ENCODE data around the gene TM9SF1.
"Not testable (repeated sequence)": the region's sequence is repeated elsewhere in the genome, so short reads cannot be mapped to it uniquely, and the experiment has no call there.

TM9SF1 gene

GRCh38 chr14:24204163-24205146 lies 9.2 kb upstream of the TM9SF1 start:
- DNase-seq (ENCODE audit: low spot score) = no peak
- in situ Hi-C loops (cut with MboI; ENCODE audit: low pct_unique_long_range_greater_than_20kb, low sequenced_read_pairs, unreplicated experiment) = no loop called here
- no peak for TF ChIP-seq CTCF (IDR thresholded peaks at IDR 0.05; ENCODE audit: extremely low read depth, insufficient read depth, missing control alignments)

- in situ Hi-C loops (cut with MboI; ENCODE audit: low pct_unique_long_range_greater_than_20kb, low sequenced_read_pairs, unreplicated experiment) = not testable (repeated sequence)
These were observed 8.1 kb upstream of the TM9SF1 start for GRCh38 chr14:24203249-24203886.

GRCh38 chr14:24202538-24202937 lies 7.3 kb upstream of the TM9SF1 start:
- DNase-seq (ENCODE audit: low spot score); in situ Hi-C loops (cut with MboI; ENCODE audit: low pct_unique_long_range_greater_than_20kb, low sequenced_read_pairs, unreplicated experiment): not testable (repeated sequence)

More at GRCh38 chr14:24203249-24203886, 8.1 kb upstream of the TM9SF1 start:
- DNase-seq (ENCODE audit: low spot score) = not testable (repeated sequence)

- no peak for TF ChIP-seq CTCF (IDR thresholded peaks at IDR 0.05; ENCODE audit: extremely low read depth, insufficient read depth, missing control alignments)
- in situ Hi-C loops (cut with MboI; ENCODE audit: low pct_unique_long_range_greater_than_20kb, low sequenced_read_pairs, unreplicated experiment) = no loop called here
These were observed 3.7 kb upstream of the TM9SF1 start for GRCh38 chr14:24198814-24199524.

GRCh38 chr14:24197056-24197450 lies 1.8 kb upstream of the TM9SF1 start:
- DNase-seq (ENCODE audit: low spot score) = no peak
- in situ Hi-C loops (cut with MboI; ENCODE audit: low pct_unique_long_range_greater_than_20kb, low sequenced_read_pairs, unreplicated experiment) = no loop called here
- no peak for TF ChIP-seq CTCF (IDR thresholded peaks at IDR 0.05; ENCODE audit: extremely low read depth, insufficient read depth, missing control alignments)

More at GRCh38 chr14:24198814-24199524, 3.7 kb upstream of the TM9SF1 start:
- DNase-seq (ENCODE audit: low spot score) = no peak

- in situ Hi-C loops (cut with MboI; ENCODE audit: low pct_unique_long_range_greater_than_20kb, low sequenced_read_pairs, unreplicated experiment) = no loop called here
- peak; percentile 52 for DNase-seq (ENCODE audit: low spot score)
- no peak for TF ChIP-seq CTCF (IDR thresholded peaks at IDR 0.05; ENCODE audit: extremely low read depth, insufficient read depth, missing control alignments)
These were observed 1.1 kb upstream of the TM9SF1 start for GRCh38 chr14:24196071-24197055.

GRCh38 chr14:24194873-24195185 lies 412 bp downstream of the TM9SF1 start:
- no peak for TF ChIP-seq CTCF (IDR thresholded peaks at IDR 0.05; ENCODE audit: extremely low read depth, insufficient read depth, missing control alignments)
- in situ Hi-C loops (cut with MboI; ENCODE audit: low pct_unique_long_range_greater_than_20kb, low sequenced_read_pairs, unreplicated experiment) = no loop called here
- no peak for DNase-seq (ENCODE audit: low spot score)
